GM19351 (cell line): ENCODE results near the gene PCNT.

ENCODE experiments used
- ATAC-seq: cut with Tn5 transposase; IDR thresholded peaks from one replicate; pipeline ENCODE4 v1.9.1; 2021; ENCODE audit warnings: mild to moderate bottlenecking, moderate library complexity; ENCODE audit not compliant: unreplicated experiment

Gene PCNT

DNA sequence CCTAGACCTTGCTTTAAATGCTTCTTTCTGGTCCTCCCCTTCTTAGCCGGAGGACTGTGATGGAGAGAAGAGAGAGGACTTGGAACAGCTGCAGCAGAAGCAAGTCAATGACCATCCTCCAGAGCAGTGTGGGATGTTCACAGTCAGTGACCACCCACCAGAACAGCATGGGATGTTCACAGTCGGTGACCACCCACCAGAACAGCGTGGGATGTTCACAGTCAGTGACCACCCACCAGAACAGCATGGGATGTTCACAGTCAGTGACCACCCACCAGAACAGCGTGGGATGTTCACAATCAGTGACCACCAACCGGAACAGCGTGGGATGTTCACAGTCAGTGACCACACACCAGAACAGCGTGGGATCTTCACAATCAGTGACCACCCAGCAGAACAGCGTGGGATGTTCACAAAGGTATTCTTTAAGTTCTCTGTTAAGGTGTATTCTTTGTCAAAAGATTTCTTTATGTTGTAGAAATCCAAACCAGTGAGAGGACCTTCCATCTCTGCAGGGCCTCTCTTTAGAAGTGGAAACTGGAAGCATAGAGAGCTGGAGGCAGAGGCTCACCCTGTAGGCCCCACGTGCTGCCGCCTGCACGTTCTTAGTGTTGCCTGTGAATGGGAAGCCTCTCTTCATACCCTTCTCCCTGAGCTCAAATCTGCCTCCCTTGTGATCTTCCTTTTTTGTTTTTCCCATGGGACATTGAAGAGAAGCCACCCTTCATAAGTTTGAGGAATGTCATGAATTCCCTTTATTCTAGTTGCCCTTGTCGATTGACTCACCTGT lies 10.6 kb downstream of the PCNT start:
- ATAC-seq: no peak

DNA sequence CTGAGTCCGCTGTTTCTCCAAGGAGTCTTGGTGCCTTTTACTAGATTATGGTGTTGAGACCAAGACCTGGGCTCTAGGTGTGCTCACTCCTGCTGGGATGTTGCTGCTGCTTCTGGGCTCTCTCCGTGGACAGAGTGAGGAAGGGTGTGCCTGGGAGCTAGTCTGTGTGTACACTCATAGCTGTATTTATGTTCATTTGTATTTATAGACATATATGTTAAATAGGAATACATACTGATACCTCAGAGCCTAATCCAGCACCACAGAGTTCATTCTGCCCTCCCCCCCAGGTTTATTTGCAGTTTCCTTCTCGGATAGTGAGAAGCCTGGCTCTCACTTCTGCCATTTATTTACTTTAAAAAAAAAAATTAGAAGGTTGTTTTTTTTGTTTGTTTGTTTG lies 12.6 kb downstream of the PCNT start:
- no peak for ATAC-seq

DNA sequence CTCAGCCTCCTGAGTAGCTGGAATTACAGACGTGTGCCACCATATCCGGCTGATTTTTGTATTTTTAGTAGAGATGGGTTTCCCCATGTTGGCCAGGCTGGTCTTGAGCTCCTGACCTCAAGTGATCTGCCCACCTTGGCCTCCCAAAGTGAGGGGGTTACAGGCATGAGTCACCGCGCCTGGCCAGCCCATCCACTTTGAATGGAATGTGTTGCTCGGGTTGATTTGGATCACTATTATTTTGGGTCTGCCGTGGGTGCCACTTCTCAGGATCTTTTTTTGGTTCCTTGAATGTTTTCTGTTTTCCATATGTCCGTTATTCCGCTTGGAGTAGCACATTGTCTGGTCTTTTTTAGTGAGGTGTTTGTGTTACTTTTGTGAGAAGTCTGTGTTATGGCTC lies 17.0 kb downstream of the PCNT start:
- no peak for ATAC-seq

DNA sequence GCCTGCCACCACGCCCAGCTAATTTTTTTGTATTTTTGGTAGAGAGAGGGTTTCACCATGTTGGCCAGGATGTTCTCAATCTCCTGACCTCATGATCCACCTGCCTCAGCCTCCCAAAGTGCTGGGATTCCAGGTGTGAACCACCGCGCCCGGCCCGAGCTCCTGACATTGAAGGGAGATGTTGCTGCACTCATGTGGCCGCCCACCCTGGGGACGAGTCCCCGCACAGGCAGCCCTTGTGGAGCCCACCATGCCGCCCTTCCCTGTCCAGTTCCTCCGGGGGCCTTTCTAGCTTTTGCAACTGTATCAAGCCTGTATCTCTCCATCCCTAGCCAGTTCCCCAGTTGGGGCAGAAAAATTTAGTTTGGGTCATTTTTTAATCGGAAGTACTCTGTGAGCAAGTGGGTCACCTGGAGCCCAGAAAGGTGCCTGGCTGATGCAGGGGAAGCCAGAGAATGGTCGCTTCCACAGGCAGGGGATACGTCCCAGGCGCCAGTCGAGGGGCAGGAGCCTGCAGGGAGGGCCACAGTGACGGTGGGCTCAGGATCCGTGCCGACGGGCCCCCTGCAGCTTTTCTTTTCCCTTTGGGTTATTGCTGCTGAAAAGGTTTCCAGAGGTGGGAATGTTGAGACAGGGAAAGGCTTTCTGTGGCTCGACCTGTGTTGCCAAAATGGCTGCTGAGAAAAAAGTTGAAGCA lies 20.4 kb downstream of the PCNT start:
- no peak for ATAC-seq

DNA sequence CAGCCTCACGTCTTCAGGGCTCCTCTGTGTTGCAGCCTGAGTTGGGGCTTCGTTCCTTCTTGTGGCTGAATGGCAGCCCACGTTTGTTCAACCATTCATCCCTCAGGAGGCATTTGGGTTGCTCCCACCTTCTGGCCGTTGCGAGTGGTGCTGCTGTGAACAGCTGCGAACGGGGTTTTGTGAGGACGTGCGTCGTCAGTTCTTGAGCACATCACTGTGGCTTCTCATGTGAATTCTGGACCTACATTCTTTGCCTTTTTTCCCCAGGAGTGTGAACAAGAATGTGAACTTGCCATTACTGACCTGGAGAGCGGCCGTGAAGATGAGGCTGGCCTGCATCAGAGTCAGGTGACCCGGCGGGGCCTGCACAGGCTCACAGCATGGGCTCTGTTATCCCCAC lies 21.9 kb downstream of the PCNT start:
- no peak for ATAC-seq

DNA sequence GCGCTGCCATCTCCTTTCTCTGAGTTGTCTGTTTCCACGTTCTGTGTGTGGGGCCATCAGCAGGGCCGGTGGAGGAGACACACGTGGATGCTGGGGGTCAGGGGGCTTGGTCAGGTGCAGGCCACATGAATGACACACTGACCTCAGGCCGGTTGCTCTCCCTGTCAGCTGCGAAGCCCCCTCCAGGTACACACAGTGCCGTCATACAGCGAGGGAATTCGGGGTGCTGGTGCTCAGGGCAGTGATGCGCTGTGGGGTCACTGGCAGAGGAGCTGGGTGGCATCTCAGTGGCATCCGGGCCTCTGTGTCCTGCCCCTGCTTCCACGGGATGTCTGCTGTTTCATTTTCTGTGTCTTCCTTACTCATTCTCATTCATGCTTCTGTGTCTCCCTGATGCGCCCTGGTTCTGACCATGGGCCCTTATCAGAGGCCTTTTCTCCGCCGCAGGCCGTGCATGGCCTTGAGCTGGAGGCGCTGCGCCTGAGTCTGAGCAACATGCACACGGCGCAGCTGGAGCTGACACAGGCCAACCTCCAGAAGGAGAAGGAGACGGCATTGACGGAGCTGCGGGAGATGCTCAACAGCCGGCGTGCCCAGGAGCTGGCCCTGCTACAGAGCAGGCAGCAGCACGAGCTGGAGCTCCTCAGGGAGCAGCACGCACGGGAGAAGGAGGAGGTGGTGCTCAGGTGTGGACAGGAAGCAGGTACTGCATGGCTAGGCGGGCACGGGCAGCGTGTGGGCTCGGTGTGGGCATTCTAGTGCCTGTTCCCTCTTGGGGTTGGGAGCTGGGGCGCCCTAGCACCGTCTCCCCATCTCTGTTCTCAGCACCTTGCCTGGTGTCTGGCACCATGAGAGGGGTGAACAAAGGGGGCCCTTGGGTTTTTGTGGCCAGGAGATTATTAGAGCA lies 22.6 kb downstream of the PCNT start:
- ATAC-seq: no peak

DNA sequence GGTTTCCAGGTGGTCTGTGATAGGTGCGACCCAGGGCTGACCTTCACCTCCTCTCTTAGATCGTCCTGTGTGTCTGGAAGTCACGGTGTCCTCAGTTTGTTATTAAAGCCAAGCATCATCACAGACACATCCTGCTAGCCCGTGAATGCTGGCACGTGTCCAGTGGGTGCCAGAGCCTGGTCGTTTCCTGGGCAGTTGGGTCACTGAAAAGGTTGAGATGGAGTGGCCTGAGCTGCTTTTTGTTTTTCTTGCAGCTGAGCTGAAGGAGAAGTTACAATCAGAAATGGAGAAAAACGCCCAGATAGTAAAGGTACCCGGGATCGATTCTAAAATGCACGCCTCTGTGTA lies 23.2 kb downstream of the PCNT start:
- no peak for ATAC-seq

DNA sequence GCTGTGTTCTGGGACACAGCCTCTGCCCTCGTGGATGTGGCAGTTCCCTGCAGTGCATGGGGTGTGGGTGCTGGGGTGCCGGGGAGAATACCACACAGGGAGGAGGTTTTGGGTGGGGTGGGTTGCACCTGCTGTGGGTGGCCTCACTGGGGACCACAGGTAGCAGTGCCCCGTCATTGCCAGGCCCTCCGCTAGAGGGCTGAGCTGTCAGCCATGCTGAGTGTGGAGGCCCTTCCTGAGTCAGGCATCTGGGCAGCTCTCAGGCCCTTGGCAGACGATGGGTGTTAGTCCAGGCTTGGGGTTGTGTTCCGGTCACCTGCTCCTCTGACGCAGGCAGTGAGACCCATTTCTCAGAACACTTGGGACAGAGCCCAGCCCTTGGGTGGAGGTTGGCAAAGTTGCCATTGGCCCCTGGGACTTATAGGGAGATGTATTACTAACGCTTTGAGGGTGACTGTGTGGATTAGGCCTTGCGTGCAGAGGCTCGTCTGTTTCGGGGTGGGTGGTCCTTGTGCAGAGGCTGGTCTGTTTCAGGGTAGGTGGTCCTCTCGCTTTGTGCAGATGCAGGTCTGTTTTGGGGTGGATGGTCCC lies 23.9 kb downstream of the PCNT start:
- no peak for ATAC-seq

DNA sequence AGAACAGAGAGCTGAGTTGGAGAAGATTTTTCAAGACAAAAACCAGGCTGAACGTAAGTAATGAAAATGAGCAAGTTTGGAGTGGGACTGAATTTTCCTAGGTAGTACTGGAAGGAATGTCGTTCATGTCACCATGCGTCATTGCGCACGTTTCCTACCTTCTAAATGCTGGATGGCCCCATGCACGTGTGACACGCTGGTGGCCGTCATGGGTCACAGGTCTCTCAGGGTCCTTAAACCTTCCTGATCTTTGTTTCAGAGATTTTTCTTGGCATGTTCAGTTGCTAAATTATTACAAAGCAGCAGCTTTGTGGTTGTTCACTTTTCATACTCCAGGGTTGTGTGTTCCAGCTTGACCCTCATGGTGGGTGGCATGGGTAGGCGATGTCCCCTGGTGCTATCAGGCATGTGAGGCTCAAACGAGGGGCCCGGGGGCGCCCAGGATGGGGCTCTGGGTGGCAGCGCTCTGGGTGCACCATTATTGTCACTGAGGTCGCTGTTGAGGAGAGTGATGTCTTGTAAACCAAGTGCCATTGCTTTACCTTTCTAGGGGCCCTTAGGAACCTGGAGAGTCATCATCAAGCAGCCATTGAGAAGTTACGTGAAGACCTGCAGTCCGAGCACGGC lies 25.3 kb downstream of the PCNT start:
- no peak for ATAC-seq

DNA sequence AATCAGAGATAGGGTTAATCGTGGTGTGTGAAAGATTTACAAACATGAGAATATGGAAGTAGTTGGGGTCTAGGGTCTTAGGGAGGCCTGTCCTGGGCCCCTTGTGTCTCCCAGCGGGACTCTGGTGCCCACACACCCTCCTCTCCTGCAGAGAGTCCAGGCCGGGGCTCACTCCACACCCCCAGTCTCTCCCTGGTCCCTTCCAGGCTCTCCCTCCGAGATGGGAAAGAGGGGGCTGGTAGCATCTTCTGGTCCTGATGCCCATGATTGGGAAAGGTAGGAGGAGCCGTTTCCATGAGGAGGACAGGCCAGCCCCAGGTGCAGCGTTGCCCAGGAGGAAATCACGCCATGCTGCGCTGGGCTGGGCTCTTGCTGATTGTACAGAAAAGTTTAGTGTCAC lies 26.6 kb downstream of the PCNT start:
- ATAC-seq: no peak

DNA sequence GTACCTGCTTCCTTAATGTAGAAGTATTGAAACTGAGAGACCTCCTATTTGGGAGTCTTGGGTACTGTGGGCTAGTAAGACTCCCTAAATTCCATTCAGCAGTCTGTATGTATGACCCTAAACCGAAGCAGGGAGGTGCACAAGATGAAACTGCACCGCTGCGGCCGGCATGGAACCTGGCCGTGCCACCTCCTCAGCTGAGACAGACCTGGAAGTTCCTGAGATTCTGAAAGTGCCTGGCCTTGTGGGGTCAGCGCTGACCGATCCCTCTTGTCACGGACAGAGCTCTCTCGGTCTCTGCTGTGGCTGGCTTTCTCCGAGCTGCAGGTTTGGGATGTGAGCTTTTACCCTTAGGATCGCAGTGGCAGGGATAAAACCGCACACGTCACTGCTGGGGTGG lies 27.0 kb downstream of the PCNT start:
- ATAC-seq: no peak

DNA sequence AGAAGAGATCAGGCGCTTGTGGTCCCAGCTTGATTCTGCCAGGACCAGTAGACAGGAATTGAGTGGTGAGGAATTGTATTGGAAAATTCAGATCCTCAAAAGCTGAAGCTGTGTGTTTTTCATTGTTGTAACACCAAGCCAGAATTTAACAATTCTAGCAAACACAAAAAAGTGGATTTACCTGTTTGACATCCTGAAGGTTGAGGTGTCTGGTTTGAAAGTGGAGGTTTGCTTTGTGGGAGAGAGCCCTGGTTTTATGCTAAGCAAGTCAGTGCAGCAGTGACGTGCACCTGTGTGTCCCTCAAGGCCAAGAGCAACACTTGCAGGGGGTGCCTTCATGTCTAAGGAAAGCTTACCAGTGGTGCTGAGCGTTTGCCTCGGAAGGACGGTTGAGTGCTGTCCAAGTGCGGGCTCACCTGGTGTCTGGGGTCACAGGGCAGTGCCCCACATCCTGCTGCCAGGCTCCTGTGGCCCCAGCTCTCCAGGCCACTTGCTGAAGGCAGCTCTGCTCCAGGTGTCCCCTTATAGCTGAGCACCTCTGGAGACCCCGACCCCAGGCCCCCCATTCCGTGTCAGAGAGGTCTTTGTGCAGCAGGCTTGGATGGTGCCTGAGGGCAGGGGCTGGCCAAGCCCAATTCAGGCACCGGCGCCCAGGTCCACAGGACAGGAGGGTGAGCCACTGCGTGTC lies 27.7 kb downstream of the PCNT start:
- no peak for ATAC-seq

DNA sequence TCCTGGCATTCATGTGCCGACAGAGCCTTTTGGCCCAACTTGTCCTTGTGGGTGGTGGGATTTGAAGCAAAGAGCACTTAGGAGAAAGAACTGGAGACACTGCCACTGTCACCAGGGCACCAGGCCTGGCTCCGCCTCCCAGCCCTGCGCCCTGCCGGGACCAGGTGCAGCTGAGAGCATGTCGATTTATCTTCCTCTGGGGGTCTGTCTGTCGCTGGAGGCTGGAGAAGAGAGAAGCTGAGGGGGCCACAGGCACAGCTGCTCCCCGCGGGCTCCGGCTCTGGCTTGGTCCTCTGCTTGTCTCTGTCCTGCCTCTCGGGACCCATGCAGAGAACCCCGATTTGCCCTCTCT lies 28.2 kb downstream of the PCNT start:
- ATAC-seq: no peak

DNA sequence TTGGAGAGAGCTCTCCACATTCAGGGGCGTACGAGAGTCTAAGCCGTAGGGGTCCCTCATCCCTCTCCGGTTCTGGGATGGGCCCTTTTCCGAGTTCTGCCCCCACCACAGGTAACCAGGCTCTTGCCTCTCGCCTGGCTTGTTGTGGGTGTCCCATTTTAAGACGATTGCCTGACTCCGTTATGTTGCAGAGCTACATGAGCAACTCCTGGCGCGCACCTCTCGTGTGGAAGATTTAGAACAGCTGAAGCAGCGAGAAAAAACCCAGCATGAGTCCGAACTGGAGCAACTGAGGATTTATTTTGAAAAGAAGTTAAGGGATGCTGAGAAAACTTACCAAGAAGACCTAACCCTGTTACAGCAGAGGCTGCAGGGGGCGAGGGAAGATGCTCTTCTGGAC lies 29.0 kb downstream of the PCNT start:
- ATAC-seq: no peak

DNA sequence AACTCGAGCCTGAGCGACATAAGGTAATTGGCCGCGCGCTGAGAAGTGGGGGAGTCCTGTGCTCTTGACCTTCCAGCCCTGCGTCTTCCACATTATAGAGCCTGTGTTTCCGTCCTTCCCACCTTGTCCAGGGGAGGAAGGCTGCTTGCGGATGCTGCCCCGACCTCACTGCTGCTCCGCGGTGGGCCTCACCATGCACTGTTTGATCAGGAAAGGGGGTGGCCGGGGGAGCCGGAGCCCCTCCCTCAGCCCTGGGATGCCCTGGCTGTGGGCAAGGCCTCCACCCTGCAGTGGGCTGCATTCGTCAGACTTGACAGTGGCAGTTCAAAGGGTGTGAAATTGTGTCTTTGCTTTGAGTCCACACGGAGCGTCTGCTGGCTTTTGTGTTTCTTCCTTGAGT lies 30.1 kb downstream of the PCNT start:
- no peak for ATAC-seq

DNA sequence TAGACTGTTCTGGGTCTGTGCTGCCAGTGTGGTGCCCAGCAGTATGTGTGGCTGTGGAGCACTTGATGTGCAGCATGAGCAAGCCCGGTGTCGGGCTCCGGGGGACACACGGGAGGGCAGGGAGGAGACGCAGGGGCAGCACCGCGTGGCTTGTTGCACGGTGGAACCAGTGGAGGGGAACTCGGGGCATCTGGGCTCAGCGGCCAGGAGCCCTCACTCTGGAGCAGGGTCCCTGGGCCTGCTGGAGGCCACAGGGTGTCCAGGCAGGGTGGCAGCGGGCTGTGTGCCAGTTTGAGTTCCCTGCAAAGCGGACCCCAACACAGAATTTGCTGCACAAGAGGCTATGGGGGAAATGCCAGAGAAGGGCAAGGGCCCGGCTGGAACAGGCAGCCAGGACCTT lies 30.6 kb downstream of the PCNT start:
- ATAC-seq: no peak

DNA sequence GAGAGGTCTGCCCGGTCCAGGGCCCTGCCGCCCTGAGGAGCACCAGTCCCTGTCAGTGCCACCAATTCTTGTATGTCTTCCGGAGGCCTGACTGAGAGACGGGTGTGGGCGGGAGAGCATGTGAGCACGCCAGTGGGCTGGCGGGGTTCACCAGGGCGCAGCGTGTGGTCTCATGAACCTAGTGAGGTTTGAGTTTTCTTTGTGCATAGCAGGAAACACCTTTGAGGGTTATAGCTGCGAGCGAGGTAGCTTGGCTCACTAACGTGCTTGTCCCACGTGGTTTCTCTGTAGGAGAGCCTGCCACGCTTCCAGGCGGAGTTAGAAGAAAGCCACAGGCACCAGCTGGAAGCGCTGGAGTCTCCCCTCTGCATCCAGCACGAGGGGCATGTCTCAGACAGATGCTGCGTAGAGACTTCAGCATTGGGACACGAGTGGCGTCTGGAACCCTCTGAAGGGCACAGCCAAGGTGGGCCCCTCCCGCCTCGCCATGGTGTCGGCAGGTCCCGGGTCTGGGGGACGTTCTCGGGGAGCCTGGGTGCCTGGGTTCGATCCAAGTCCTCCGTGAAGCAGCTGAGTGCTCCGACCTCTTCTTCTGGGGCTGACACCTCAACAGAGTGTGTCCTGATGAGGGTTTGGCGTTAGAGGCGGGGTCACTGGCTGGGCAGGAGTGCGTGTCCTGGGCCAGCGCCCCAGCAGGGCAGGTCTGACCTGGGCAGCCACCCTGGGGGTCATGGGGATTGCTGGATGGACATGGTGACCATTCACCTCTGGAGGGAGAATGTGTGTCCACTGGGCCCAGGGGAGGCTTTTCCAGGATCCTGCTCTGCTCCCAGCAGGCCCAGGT lies 31.4 kb downstream of the PCNT start:
- ATAC-seq: no peak

DNA sequence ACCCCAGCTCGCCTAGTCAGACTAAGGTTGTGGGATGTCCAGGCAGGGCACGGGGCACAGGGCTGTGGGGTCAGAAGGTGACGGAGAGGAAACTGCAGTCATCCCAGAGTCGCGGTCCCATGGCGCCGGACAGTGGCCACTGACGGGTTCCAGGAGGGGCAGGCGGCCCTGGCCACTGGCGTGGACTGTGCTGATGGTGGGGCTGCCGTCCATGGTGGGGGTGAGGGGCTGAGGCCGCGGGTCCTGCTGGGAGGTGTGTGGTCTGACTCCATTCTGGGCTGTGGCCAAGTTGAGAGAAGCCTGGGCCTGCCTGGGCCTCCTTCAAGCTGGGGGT lies 32.0 kb downstream of the PCNT start:
- no peak for ATAC-seq

DNA sequence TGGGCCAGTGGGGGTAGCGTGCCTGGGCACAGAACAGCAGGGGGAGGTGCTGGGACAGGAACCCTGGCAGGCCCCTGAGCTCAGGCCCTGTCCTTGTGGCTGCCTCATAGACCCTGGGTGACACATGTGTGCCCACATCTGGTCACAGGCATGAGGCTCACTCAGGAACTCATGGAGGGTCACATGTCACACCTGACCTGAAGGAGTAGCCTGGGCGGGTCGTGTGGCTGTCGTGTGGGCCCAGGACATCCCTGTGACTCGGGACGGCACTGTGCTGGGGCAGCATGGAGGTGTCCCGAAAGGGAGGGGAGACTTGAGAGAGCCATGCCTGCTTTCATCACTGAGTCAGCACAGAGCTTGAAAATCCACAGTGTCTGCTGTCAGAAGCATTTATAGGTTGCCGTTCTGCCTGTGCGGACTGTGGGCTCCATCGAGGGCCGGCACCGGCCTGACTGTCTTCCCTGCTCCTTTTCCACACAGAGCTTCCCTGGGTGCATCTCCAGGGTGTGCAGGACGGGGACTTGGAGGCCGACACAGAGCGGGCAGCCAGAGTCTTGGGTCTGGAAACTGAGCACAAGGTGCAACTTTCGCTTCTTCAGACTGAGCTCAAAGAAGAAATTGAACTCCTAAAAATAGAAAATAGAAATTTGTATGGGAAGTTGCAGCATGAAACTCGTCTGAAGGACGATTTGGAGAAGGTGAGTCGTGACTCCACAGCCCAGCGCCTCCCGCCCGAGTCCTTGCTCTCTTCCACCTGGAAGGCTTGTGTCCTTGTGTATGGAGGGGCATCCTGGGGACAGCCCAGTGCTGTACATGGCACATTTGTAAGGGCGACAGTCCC lies 32.8 kb downstream of the PCNT start:
- ATAC-seq: peak; percentile 55
